Activated T-cell treated with anti-CD3 and anti-CD28 coated beads, Interleukin-2, amount 50 U/mL, for 72 hours (primary cell): ENCODE measurements around the gene FXYD1. TPM values are rescaled to one million over a fixed set of nuclear protein-coding genes. Genes with fewer than 3 reads are reported as not detected.
"Not testable (repeated sequence)": the region's sequence is repeated elsewhere in the genome, so short reads cannot be mapped to it uniquely, and the experiment has no call there.

Source experiments
- ATAC-seq, 2 donors: fragments of 150-1000 bp; cut with Tn5 transposase; replicated peaks in 1 of 2; 2 replicates each; pipeline ENCODE4 v1.10.0; 2021; ENCODE audit warnings: moderate library complexity in 2 of 2, mild to moderate bottlenecking in 1 of 2
- DNase-seq, 2 donors: peaks; one replicate each; pipeline ENCODE4 v3.0.0; 2021 to 2022; ENCODE audit warnings: mixed read lengths in 1 of 2
- H3K27ac Mint-ChIP-seq: one replicate; pipeline ENCODE4 v1.8.0; 2022; ENCODE audit warnings: mild to moderate bottlenecking, moderate library complexity, mixed read lengths
- H3K27me3 Mint-ChIP-seq: one replicate; pipeline ENCODE4 v1.8.0; 2022; ENCODE audit warnings: low read depth, mixed read lengths
- H3K36me3 Mint-ChIP-seq, 2 donors: one replicate each; pipeline ENCODE4 v1.8.0; 2022; ENCODE audit warnings: mixed read lengths in 2 of 2, mild to moderate bottlenecking in 1 of 2; ENCODE audit not compliant: insufficient read depth in 2 of 2
- H3K4me1 Mint-ChIP-seq: one replicate; pipeline ENCODE4 v1.8.0; 2022; ENCODE audit warnings: low read depth, mixed read lengths
- H3K4me3 Mint-ChIP-seq, 2 donors: one replicate each; pipeline ENCODE4 v1.8.0; 2022; ENCODE audit warnings: mild to moderate bottlenecking in 2 of 2, mixed read lengths in 2 of 2, moderate library complexity in 2 of 2
- H3K9me3 Mint-ChIP-seq, 2 donors: one replicate each; pipeline ENCODE4 v1.8.0; 2022; ENCODE audit warnings: mixed read lengths in 2 of 2
- total RNA-seq, 2 donors: library from RNA; stranded (reverse); gene quantifications; one replicate each; pipeline ENCODE4 v1.2.3, GENCODE V29; 2022

Gene FXYD1
- total RNA-seq, 2 donors from 2014 or later, result 1.6 to 2.0 TPM

- Mint-ChIP-seq H3K27ac (peak overlapping the region; percentile 23), H3K4me3 (peak overlapping the region; percentile 81 to 83)
- no peak for ATAC-seq
Observed at GRCh38 chr19:35123573-35123972, 15.1 kb upstream of the FXYD1 start.

GRCh38 chr19:35124098-35125060 is 14.2 kb upstream of the FXYD1 start:
- Mint-ChIP-seq H3K9me3 (no peaks in the 10 kb centered on the region), H3K27me3 (no peaks in the 10 kb centered on the region), H3K4me3 (peak overlapping the region; percentile 81 to 83), H3K36me3 (no peaks in the 10 kb centered on the region), H3K4me1 (peaks cover 16% of the 10 kb centered on the region), H3K27ac (peak overlapping the region; percentile 52)
- DNase-seq (peak; percentile 90), ATAC-seq (peak; percentile 97 to 99)

More at GRCh38 chr19:35123573-35123972, 15.1 kb upstream of the FXYD1 start:
- Mint-ChIP-seq H3K27me3 (no peaks in the 10 kb centered on the region), H3K36me3 (no peaks in the 10 kb centered on the region), H3K9me3 (no peaks in the 10 kb centered on the region), H3K4me1 (peaks cover 16% of the 10 kb centered on the region)
- DNase-seq, result no peak

GRCh38 chr19:35125270-35125717 is 13.3 kb upstream of the FXYD1 start:
- ATAC-seq, result no peak
- Mint-ChIP-seq H3K27me3 (no peaks in the 10 kb centered on the region), H3K4me3 (peak overlapping the region in 1 of 2 donors; percentile 83), H3K4me1 (peaks cover 16% of the 10 kb centered on the region), H3K9me3 (no peaks in the 10 kb centered on the region), H3K36me3 (no peaks in the 10 kb centered on the region), H3K27ac (no peak overlapping the region)
- DNase-seq, result no peak

- no peaks in the 10 kb centered on the region for H3K9me3 Mint-ChIP-seq
- no peak overlapping the region for H3K27ac Mint-ChIP-seq
- no peaks in the 10 kb centered on the region for H3K36me3 Mint-ChIP-seq
- ATAC-seq (no peak), DNase-seq (no peak)
- H3K27me3 Mint-ChIP-seq, result no peaks in the 10 kb centered on the region
- H3K4me1 Mint-ChIP-seq, result peaks cover 16% of the 10 kb centered on the region
- peak overlapping the region in 1 of 2 donors; percentile 47 for H3K4me3 Mint-ChIP-seq
Observed at GRCh38 chr19:35125749-35126623, 12.6 kb upstream of the FXYD1 start.

- DNase-seq (no peak), ATAC-seq (no peak)
- H3K4me3 Mint-ChIP-seq, result no peak overlapping the region
- H3K27me3 Mint-ChIP-seq, result no peaks in the 10 kb centered on the region
- no peaks in the 10 kb centered on the region for H3K9me3 Mint-ChIP-seq
- H3K4me1 Mint-ChIP-seq, result peaks cover 16% of the 10 kb centered on the region
- no peak overlapping the region for H3K27ac Mint-ChIP-seq
- H3K36me3 Mint-ChIP-seq, result no peaks in the 10 kb centered on the region
Observed at GRCh38 chr19:35126624-35126959, 12.0 kb upstream of the FXYD1 start.

GRCh38 chr19:35127871-35128270 is 10.8 kb upstream of the FXYD1 start:
- no peak overlapping the region for H3K27ac Mint-ChIP-seq
- H3K36me3 Mint-ChIP-seq, result no peaks in the 10 kb centered on the region
- no peaks in the 10 kb centered on the region for H3K27me3 Mint-ChIP-seq
- H3K4me3 Mint-ChIP-seq, result no peak overlapping the region
- DNase-seq (no peak), ATAC-seq (no peak)
- H3K9me3 Mint-ChIP-seq, result peaks cover 5% of the 10 kb centered on the region in 2 donors
- peaks cover 16% of the 10 kb centered on the region for H3K4me1 Mint-ChIP-seq

GRCh38 chr19:35128398-35129057 is 10.1 kb upstream of the FXYD1 start:
- no peak overlapping the region for H3K4me3 Mint-ChIP-seq
- DNase-seq (no peak), ATAC-seq (no peak)
- H3K27ac Mint-ChIP-seq, result no peak overlapping the region
- H3K36me3 Mint-ChIP-seq, result no peaks in the 10 kb centered on the region
- H3K27me3 Mint-ChIP-seq, result no peaks in the 10 kb centered on the region
- H3K4me1 Mint-ChIP-seq, result peaks cover 15% of the 10 kb centered on the region
- peaks cover 9% of the 10 kb centered on the region in 2 donors for H3K9me3 Mint-ChIP-seq

- not testable (repeated sequence) for H3K27me3 Mint-ChIP-seq, DNase-seq, H3K36me3 Mint-ChIP-seq, H3K4me1 Mint-ChIP-seq, ATAC-seq, H3K4me3 Mint-ChIP-seq, H3K27ac Mint-ChIP-seq, H3K9me3 Mint-ChIP-seq
Observed at GRCh38 chr19:35129724-35130274, 8.8 kb upstream of the FXYD1 start.

GRCh38 chr19:35130761-35131720 is 7.6 kb upstream of the FXYD1 start:
- Mint-ChIP-seq H3K4me1 (no peaks in the 10 kb centered on the region), H3K27me3 (no peaks in the 10 kb centered on the region), H3K36me3 (no peaks in the 10 kb centered on the region), H3K27ac (no peak overlapping the region), H3K4me3 (no peak overlapping the region), H3K9me3 (peaks cover 9% of the 10 kb centered on the region in 2 donors)
- DNase-seq, result no peak
- no peak for ATAC-seq

- no peak overlapping the region for H3K4me3 Mint-ChIP-seq
- no peak for DNase-seq
- H3K9me3 Mint-ChIP-seq, result peaks cover 9% of the 10 kb centered on the region in 2 donors
- no peaks in the 10 kb centered on the region for H3K36me3 Mint-ChIP-seq
- H3K4me1 Mint-ChIP-seq, result no peaks in the 10 kb centered on the region
- no peaks in the 10 kb centered on the region for H3K27me3 Mint-ChIP-seq
- no peak for ATAC-seq
- no peak overlapping the region for H3K27ac Mint-ChIP-seq
Observed at GRCh38 chr19:35132254-35132653, 6.4 kb upstream of the FXYD1 start.

GRCh38 chr19:35133826-35134225 is 4.8 kb upstream of the FXYD1 start:
- Mint-ChIP-seq H3K9me3 (peaks cover 9% of the 10 kb centered on the region in 2 donors), H3K27me3 (no peaks in the 10 kb centered on the region), H3K27ac (no peak overlapping the region), H3K4me3 (no peak overlapping the region), H3K4me1 (no peaks in the 10 kb centered on the region), H3K36me3 (no peaks in the 10 kb centered on the region)
- DNase-seq (no peak), ATAC-seq (no peak)
